IPS-20b (cell line): ENCODE measurements around the gene TRPM3.

Experiments used
- H3K27ac ChIP-seq: one replicate; pipeline ENCODE4 v1.5.1; 2013; ENCODE audit warnings: low read length
- H3K27me3 ChIP-seq: 2 replicates; pipeline ENCODE4 v1.6.1; 2013; ENCODE audit warnings: mild to moderate bottlenecking, low read length, inconsistent platforms; ENCODE audit not compliant: insufficient read depth
- H3K36me3 ChIP-seq: 2 replicates; pipeline ENCODE4 v1.6.1; 2013; ENCODE audit warnings: low read depth, mild to moderate bottlenecking, inconsistent platforms, low read length, moderate library complexity; ENCODE audit not compliant: insufficient read depth
- H3K4me1 ChIP-seq: 2 replicates; pipeline ENCODE4 v1.6.1; 2013; ENCODE audit warnings: mild to moderate bottlenecking, control low read depth, inconsistent platforms, low read length, moderate library complexity; ENCODE audit not compliant: insufficient read depth
- H3K4me3 ChIP-seq: 2 replicates; pipeline ENCODE4 v1.5.1; 2013; ENCODE audit warnings: mild to moderate bottlenecking, low read length, inconsistent platforms
- H3K9ac ChIP-seq: 2 replicates; pipeline ENCODE4 v1.6.1; 2013; ENCODE audit warnings: low read depth, mild to moderate bottlenecking, inconsistent platforms, low read length, moderate library complexity
- H3K9me3 ChIP-seq: 2 replicates; pipeline ENCODE4 v1.6.1; 2013; ENCODE audit warnings: mild to moderate bottlenecking, low read depth, low read length, inconsistent platforms; ENCODE audit not compliant: insufficient read depth

Gene TRPM3

GRCh38 chr9:71127301-71127700, 5.9 kb upstream of the TRPM3 start:
- Histone ChIP-seq H3K4me3 (no peak overlapping the region), H3K9ac (no peak overlapping the region), H3K27me3 (no peaks in the 10 kb centered on the region), H3K9me3 (no peaks in the 10 kb centered on the region), H3K27ac (no peak overlapping the region), H3K36me3 (no peaks in the 10 kb centered on the region), H3K4me1 (peaks cover 25% of the 10 kb centered on the region)

GRCh38 chr9:71122421-71122820, 1.0 kb upstream of the TRPM3 start:
- H3K4me3 ChIP-seq, result peak overlapping the region; percentile 87
- H3K27ac ChIP-seq, result peak overlapping the region; percentile 65
- H3K27me3 ChIP-seq, result no peaks in the 10 kb centered on the region
- peaks cover 50% of the 10 kb centered on the region for H3K4me1 ChIP-seq
- H3K36me3 ChIP-seq, result no peaks in the 10 kb centered on the region
- H3K9me3 ChIP-seq, result no peaks in the 10 kb centered on the region
- peak overlapping the region; percentile 91; the same call in 1 of the 2 replicates for H3K9ac ChIP-seq

GRCh38 chr9:71122022-71122275, 528 bp upstream of the TRPM3 start:
- peaks cover 52% of the 10 kb centered on the region for H3K4me1 ChIP-seq
- no peaks in the 10 kb centered on the region for H3K9me3 ChIP-seq
- H3K27me3 ChIP-seq, result no peaks in the 10 kb centered on the region
- no peaks in the 10 kb centered on the region for H3K36me3 ChIP-seq
- H3K27ac ChIP-seq, result peak overlapping the region; percentile 65
- H3K9ac ChIP-seq, result peak overlapping the region; percentile 91; the same call in 1 of the 2 replicates
- peak overlapping the region; percentile 87 for H3K4me3 ChIP-seq

DNA sequence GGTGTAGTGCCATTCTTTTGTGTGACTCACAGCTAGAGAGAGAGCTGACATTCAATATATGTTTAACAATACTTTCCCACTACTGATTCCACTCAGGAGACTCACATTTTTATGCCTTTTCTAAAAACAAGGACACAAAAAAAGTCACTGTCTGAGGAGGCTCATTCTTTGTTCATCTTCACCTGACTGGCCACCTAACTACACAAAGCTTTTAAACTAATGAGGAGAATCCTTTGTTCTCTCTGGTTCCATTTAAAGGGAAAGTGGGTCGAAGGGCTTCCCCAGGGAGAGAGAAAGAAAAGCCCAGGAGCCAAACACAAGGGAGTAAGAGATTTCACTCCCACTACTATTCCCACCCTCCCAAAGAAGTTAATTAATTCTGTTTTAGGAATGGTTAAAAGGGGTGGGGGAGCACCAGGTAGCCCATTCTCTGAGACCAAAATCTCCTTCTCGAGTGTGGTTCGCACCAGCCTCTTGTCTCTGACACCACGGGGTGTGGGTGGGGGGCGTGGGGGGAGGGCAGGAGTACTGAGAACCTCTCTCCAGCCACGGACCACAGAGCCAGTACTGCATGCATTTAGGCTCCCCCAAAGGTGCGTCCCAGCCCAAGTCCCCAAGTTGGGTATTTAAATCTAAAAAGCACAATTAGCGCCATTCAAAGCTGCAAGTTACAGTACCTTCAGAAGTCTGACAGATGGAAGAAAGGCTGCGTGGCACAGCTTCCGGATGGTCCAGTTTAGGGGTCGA, 747 bp downstream of the TRPM3 start:
- Histone ChIP-seq H3K4me1 (peaks cover 61% of the 10 kb centered on the region), H3K27me3 (no peaks in the 10 kb centered on the region), H3K9me3 (no peaks in the 10 kb centered on the region), H3K36me3 (no peaks in the 10 kb centered on the region), H3K4me3 (peak overlapping the region; percentile 87), H3K9ac (peak overlapping the region; percentile 91), H3K27ac (peak overlapping the region; percentile 81)

- no peaks in the 10 kb centered on the region for H3K9me3 ChIP-seq
- H3K9ac ChIP-seq, result peak overlapping the region; percentile 91; the same call in 1 of the 2 replicates
- H3K36me3 ChIP-seq, result no peaks in the 10 kb centered on the region
- H3K27ac ChIP-seq, result peak overlapping the region; percentile 50
- peaks cover 69% of the 10 kb centered on the region for H3K4me1 ChIP-seq
- no peaks in the 10 kb centered on the region for H3K27me3 ChIP-seq
- H3K4me3 ChIP-seq, result peak overlapping the region; percentile 87
These were observed 1.7 kb downstream of the TRPM3 start for GRCh38 chr9:71119746-71120145.

DNA sequence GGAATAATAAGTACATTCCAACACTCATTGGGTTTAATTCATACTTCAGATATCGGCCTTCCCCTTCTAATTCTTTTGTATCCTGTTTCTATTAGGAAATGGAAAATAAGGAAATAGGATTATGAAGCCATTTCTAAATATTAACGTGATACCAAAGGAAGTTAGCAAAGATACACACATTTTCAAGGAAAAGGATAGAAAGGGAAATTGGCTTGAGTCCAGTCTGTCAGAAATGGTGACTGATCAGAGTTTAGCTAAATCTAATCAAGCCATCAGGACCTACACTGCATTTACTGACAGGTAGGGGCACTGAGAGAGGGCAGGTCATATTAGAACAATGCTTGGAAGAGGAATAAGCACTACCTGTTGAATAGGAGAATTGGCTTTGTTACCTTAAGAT, 3.1 kb downstream of the TRPM3 start:
- H3K9me3 ChIP-seq, result no peaks in the 10 kb centered on the region
- H3K27ac ChIP-seq, result peak overlapping the region; percentile 10
- H3K36me3 ChIP-seq, result no peaks in the 10 kb centered on the region
- peak overlapping the region; percentile 87 for H3K4me3 ChIP-seq
- peak overlapping the region; percentile 31; the same call in 1 of the 2 replicates for H3K9ac ChIP-seq
- H3K4me1 ChIP-seq, result peaks cover 56% of the 10 kb centered on the region
- H3K27me3 ChIP-seq, result no peaks in the 10 kb centered on the region

DNA sequence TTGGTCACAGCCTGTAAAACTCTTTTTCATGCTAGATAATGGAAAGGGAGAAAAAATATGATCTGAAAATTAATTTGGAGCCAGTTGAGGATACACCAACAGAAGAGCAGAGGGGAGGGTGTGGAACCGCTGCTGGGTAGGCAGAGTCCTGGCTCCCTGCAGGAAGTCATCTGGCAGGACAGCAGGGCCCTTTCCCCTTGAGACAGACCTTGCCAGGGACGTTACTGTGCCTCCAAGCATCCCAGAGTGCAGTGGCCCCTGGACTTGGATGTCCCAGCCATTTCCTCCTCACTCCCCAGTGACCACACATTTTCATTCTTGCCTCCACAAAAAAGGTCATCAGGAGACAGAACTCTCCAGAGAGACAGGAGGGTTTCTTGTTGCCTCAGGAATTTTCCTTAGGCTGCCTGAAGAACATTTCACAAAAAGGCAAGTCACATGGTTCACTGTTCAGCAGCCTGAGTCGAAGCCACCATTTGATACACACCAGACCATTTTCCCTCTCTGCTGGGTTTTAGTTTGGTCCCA, 5.9 kb downstream of the TRPM3 start:
- Histone ChIP-seq H3K4me1 (peaks cover 52% of the 10 kb centered on the region; the same call in 1 of the 2 replicates), H3K9me3 (no peaks in the 10 kb centered on the region), H3K36me3 (no peaks in the 10 kb centered on the region), H3K27ac (no peak overlapping the region), H3K27me3 (no peaks in the 10 kb centered on the region), H3K9ac (no peak overlapping the region), H3K4me3 (no peak overlapping the region)

DNA sequence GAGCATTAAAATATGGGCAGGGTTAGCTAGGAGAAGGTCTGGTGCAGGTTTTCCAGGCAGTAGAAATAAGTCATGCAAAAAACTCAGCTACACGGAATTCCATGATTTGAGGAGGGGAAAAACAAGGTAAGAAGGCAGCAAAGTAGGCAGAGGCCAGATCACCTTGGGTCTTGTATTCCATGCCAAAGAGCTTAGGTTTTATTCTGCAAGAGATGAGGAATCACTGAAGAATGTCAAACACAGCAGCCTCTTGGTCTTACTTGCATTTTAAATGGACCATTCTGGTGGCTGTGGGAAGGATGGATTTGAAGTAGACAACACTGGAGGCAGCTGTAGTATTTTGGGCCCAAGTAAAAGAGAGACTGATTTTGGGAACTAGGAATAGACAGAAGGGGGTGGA, 8.6 kb downstream of the TRPM3 start:
- Histone ChIP-seq H3K9ac (no peak overlapping the region), H3K4me3 (no peak overlapping the region), H3K27me3 (no peaks in the 10 kb centered on the region), H3K4me1 (peaks cover 30% of the 10 kb centered on the region; the same call in 1 of the 2 replicates), H3K9me3 (no peaks in the 10 kb centered on the region), H3K27ac (no peak overlapping the region), H3K36me3 (no peaks in the 10 kb centered on the region)

DNA sequence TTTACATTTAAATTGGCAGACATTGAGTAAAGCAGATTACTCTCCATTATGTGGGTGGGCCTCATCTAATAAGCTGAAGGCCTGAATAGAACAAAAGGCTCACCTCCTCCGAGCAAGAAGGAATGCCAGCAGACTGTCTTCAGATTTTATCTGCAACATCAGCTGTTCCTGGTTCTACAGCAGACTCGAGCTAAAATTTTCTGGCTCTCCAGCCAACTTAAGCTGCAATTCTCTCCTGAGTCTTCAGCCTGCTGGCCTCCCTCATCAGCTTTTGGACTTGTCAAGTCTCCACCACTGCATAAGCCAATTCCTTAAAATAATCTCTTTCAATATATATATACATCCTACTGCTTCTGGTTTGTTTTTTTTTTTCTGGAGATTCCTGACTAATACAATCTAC, 12.5 kb downstream of the TRPM3 start:
- H3K4me3 ChIP-seq, result no peak overlapping the region
- H3K27ac ChIP-seq, result no peak overlapping the region
- no peak overlapping the region for H3K9ac ChIP-seq
- H3K9me3 ChIP-seq, result no peaks in the 10 kb centered on the region
- H3K4me1 ChIP-seq, result peaks cover 14% of the 10 kb centered on the region; the same call in 1 of the 2 replicates
- no peaks in the 10 kb centered on the region for H3K27me3 ChIP-seq
- H3K36me3 ChIP-seq, result no peaks in the 10 kb centered on the region

- no peaks in the 10 kb centered on the region for H3K36me3 ChIP-seq
- peaks cover 4% of the 10 kb centered on the region; the same call in 1 of the 2 replicates for H3K4me1 ChIP-seq
These were observed 14.4 kb downstream of the TRPM3 start for GRCh38 chr9:71106992-71107391.

DNA sequence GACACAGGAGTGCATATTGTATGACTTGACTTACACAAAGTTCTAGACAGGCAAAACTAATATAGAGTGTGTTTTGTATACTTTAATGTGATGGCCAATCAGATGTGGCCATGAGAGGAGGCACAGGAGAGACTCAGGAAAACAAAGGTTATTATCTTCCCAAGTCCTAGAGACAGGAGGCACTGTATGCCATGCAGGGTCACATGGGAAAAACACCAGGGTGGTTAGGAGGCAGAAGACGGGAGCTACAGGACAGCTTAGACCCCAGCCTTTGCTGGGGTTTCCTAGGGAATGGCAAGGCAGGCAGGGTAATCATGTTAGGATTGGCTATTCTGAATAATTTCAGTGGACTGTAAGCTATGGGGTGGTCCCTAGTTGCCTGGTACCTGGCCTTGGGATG, 16.2 kb downstream of the TRPM3 start:
- Histone ChIP-seq H3K36me3 (no peaks in the 10 kb centered on the region), H3K4me3 (no peak overlapping the region), H3K9me3 (no peaks in the 10 kb centered on the region), H3K4me1 (peaks cover 4% of the 10 kb centered on the region; the same call in 1 of the 2 replicates), H3K27ac (no peak overlapping the region), H3K9ac (no peak overlapping the region), H3K27me3 (no peaks in the 10 kb centered on the region)

More at GRCh38 chr9:71106992-71107391, 14.4 kb downstream of the TRPM3 start:
- H3K27me3 ChIP-seq, result no peaks in the 10 kb centered on the region
- no peak overlapping the region for H3K4me3 ChIP-seq
- no peaks in the 10 kb centered on the region for H3K9me3 ChIP-seq
- H3K27ac ChIP-seq, result no peak overlapping the region
- no peak overlapping the region for H3K9ac ChIP-seq

DNA sequence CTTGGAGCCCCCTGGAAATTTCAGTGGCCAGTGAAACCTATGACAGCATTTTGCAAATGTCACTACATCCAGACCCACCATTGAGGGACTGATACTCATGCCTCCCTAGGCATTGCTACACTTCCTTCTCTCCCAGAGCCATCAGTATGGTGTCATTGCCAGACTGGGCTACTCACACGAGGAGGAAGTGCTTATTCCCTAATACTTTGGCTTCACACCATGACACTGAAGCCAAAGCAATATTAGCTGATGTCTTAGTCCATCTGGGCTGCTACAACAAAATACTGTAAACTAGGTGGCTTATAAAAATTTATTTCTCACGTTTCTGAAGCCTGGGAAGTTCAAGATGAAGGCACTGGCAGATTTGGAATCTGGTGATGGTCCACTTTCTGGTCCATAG, 22.6 kb downstream of the TRPM3 start:
- Histone ChIP-seq H3K27ac (no peak overlapping the region), H3K27me3 (no peaks in the 10 kb centered on the region), H3K4me3 (no peak overlapping the region), H3K36me3 (no peaks in the 10 kb centered on the region), H3K9me3 (no peaks in the 10 kb centered on the region), H3K4me1 (no peaks in the 10 kb centered on the region), H3K9ac (no peak overlapping the region)
